H1 (cell line): Measurements from ENCODE around the gene MACROD2. TPM values are rescaled to one million over a fixed set of nuclear protein-coding genes. Genes with fewer than 3 reads are reported as not detected.

ENCODE experiments used
- CTCF ChIA-PET: fragments of 300-600 bp; sonication (Branson Sonifier 250); formaldehyde crosslinking; loops from one replicate; lab custom pipeline; 2021; ENCODE audit not compliant: partially characterized antibody; lab: Charles Lee
- POLR2A ChIA-PET: fragments of 300-600 bp; sonication (Branson Sonifier 250); formaldehyde crosslinking; loops from one replicate; lab custom pipeline; 2021; ENCODE audit warnings: inconsistent platforms; ENCODE audit not compliant: partially characterized antibody; lab: Charles Lee
- DNase-seq, 2 experiments: peaks; one replicate each; pipeline versions ENCODE4 v3.0.0 to v3.0.0-alpha.2; 2010 to 2022; ENCODE audit warnings: low spot score in 2 of 2, low read depth in 1 of 2, mixed read lengths in 1 of 2
- FAIRE-seq: peaks from 2 replicates; lab custom pipeline; 2011; peaks lifted over from hg19 to GRCh38; lab: Jason Lieb, UNC
- H2AFZ ChIP-seq: 2 replicates; pipeline ENCODE4 v1.8.1; 2012; ENCODE audit warnings: low read length, inconsistent platforms
- H2AK5ac ChIP-seq: 2 replicates; pipeline ENCODE4 v1.6.1; 2013; ENCODE audit warnings: low read depth, low read length
- H2BK120ac ChIP-seq: replicated peaks from 2 replicates; pipeline ENCODE3; 2013; ENCODE audit warnings: low read depth, low read length, inconsistent platforms
- H2BK12ac ChIP-seq: 2 replicates; pipeline ENCODE4 v1.6.1; 2013; ENCODE audit warnings: low read depth, low read length
- H2BK15ac ChIP-seq: 2 replicates; pipeline ENCODE4 v1.6.1; 2013; ENCODE audit warnings: low read length
- H2BK20ac ChIP-seq: 2 replicates; pipeline ENCODE4 v1.6.1; 2013; ENCODE audit warnings: low read length
- H2BK5ac ChIP-seq: 2 replicates; pipeline ENCODE4 v1.6.1; 2013; ENCODE audit warnings: low read depth, low read length
- H3K14ac ChIP-seq: 2 replicates; pipeline ENCODE4 v1.6.1; 2013; ENCODE audit warnings: inconsistent platforms; ENCODE audit not compliant: insufficient read length
- H3K18ac ChIP-seq: 2 replicates; pipeline ENCODE4 v1.6.1; 2013; ENCODE audit warnings: low read length; ENCODE audit errors: extremely low read depth
- H3K23ac ChIP-seq: 2 replicates; pipeline ENCODE4 v1.6.1; 2013; ENCODE audit warnings: inconsistent platforms; ENCODE audit not compliant: insufficient read length
- H3K23me2 ChIP-seq: 2 replicates; pipeline ENCODE4 v1.6.1; 2013; ENCODE audit warnings: low read depth, low read length
- H3K27ac ChIP-seq: 2 replicates; pipeline ENCODE4 v1.6.1; 2011; ENCODE audit warnings: low read depth, low read length, inconsistent platforms
- H3K27me3 ChIP-seq, 4 experiments: replicated peaks in 1 of 4; 1 replicate in 1 of 4; 2 replicates in 3 of 4; pipeline versions ENCODE4 v1.6.1 to v1.8.1; 2011 to 2013; ENCODE audit warnings: low read length in 3 of 4, mild to moderate bottlenecking in 3 of 4, inconsistent platforms in 2 of 4, mixed read lengths in 2 of 4, moderate library complexity in 1 of 4; ENCODE audit not compliant: control insufficient read depth in 3 of 4, insufficient read depth in 3 of 4; ENCODE audit errors: extremely low read depth in 1 of 4
- H3K36me3 ChIP-seq, 4 experiments: 2 replicates each; pipeline versions ENCODE4 v1.6.1 to v1.8.1; 2011 to 2013; ENCODE audit warnings: mild to moderate bottlenecking in 4 of 4, low read length in 3 of 4, moderate library complexity in 2 of 4, control low read depth in 1 of 4, inconsistent platforms in 1 of 4; ENCODE audit not compliant: insufficient read depth in 4 of 4, control insufficient read depth in 2 of 4
- H3K4ac ChIP-seq: replicated peaks from 2 replicates; pipeline ENCODE3; 2013; ENCODE audit warnings: low read length, low read depth, mixed read lengths, inconsistent platforms; ENCODE audit not compliant: insufficient read length
- H3K4me1 ChIP-seq, 4 experiments: replicated peaks in 1 of 4; 1 replicate in 1 of 4; 2 replicates in 3 of 4; pipeline versions ENCODE4 v1.6.1 to v1.8.1; 2011 to 2013; ENCODE audit warnings: low read length in 3 of 4, inconsistent platforms in 2 of 4, mixed read lengths in 1 of 4; ENCODE audit not compliant: insufficient read depth in 4 of 4, control insufficient read depth in 3 of 4
- H3K4me2 ChIP-seq, 2 experiments: 2 replicates each; pipeline versions ENCODE4 v1.6.1 to v1.8.1; 2011 to 2013; ENCODE audit warnings: low read depth in 2 of 2, low read length in 2 of 2, control low read depth in 1 of 2, inconsistent platforms in 1 of 2, mild to moderate bottlenecking in 1 of 2; ENCODE audit not compliant: insufficient read depth in 1 of 2
- H3K4me3 ChIP-seq, 4 experiments: fragments of 200-600, 300-600 bp in 1 of 4; sonication (generic), shearing (Covaris generic), sonication (Bioruptor Twin) in 1 of 4; 2 replicates each; pipeline versions ENCODE4 v1.5.1 to v1.8.1; 2011 to 2016; ENCODE audit warnings: low read length in 4 of 4, low read depth in 3 of 4, control low read depth in 2 of 4, inconsistent platforms in 2 of 4, mild to moderate bottlenecking in 2 of 4, mixed read lengths in 1 of 4, moderate library complexity in 1 of 4; ENCODE audit not compliant: insufficient read depth in 2 of 4; ENCODE audit errors: extremely low read depth in 1 of 4
- H3K56ac ChIP-seq: replicated peaks from 2 replicates; pipeline ENCODE3; 2013; ENCODE audit warnings: low read depth, mild to moderate bottlenecking, mixed read lengths, low read length, inconsistent platforms; ENCODE audit not compliant: insufficient read length
- H3K79me1 ChIP-seq: 2 replicates; pipeline ENCODE4 v1.6.1; 2013; ENCODE audit warnings: low read depth, low read length, control low read depth
- H3K79me2 ChIP-seq, 2 experiments: 2 replicates each; pipeline versions ENCODE4 v1.6.1 to v1.8.1; 2012 to 2013; ENCODE audit warnings: low read length in 2 of 2, mild to moderate bottlenecking in 2 of 2, inconsistent platforms in 1 of 2; ENCODE audit not compliant: insufficient read depth in 2 of 2, control insufficient read depth in 1 of 2
- H3K9ac ChIP-seq, 4 experiments: replicated peaks in 1 of 4; 1 replicate in 1 of 4; 2 replicates in 3 of 4; pipeline versions ENCODE4 v1.6.1 to v1.8.1; 2011 to 2013; ENCODE audit warnings: low read depth in 3 of 4, low read length in 3 of 4, control low read depth in 2 of 4, mild to moderate bottlenecking in 2 of 4, moderate library complexity in 2 of 4, inconsistent platforms in 1 of 4; ENCODE audit errors: extremely low read depth in 1 of 4
- H3K9me3 ChIP-seq, 2 experiments: 2 replicates each; pipeline versions ENCODE4 v1.6.1 to v1.8.1; 2012 to 2013; ENCODE audit warnings: mild to moderate bottlenecking in 2 of 2, moderate library complexity in 2 of 2, control low read depth in 1 of 2, inconsistent platforms in 1 of 2, low read depth in 1 of 2, low read length in 1 of 2, mixed read lengths in 1 of 2; ENCODE audit not compliant: insufficient read depth in 2 of 2
- H4K20me1 ChIP-seq, 2 experiments: replicated peaks in 1 of 2; 2 replicates each; pipeline versions ENCODE3 to v1.8.1; 2011 to 2013; ENCODE audit warnings: inconsistent platforms in 2 of 2, low read length in 2 of 2, mild to moderate bottlenecking in 1 of 2; ENCODE audit not compliant: insufficient read depth in 2 of 2, control insufficient read depth in 1 of 2
- H4K5ac ChIP-seq: 2 replicates; pipeline ENCODE4 v1.6.1; 2013; ENCODE audit warnings: low read length, low read depth, mixed read lengths, inconsistent platforms; ENCODE audit not compliant: insufficient read length
- H4K8ac ChIP-seq: 2 replicates; pipeline ENCODE4 v1.8.0; 2013; ENCODE audit warnings: mild to moderate bottlenecking, moderate library complexity, low read length, inconsistent platforms; ENCODE audit not compliant: insufficient read depth; ENCODE audit errors: extremely low read depth
- H4K91ac ChIP-seq: replicated peaks from 2 replicates; pipeline ENCODE3; 2013; ENCODE audit warnings: low read length, mixed read lengths, inconsistent platforms; ENCODE audit not compliant: insufficient read length
- CEBPB ChIP-seq: IDR thresholded peaks from 2 replicates; pipeline ENCODE4 v1.6.1; 2012; ENCODE audit warnings: low read depth, low read length
- E2F6 ChIP-seq: IDR thresholded peaks from 2 replicates; pipeline ENCODE4 v1.6.1; 2012; ENCODE audit warnings: inconsistent platforms
- EGR1 ChIP-seq: IDR thresholded peaks from 2 replicates; pipeline ENCODE4 v1.6.1; 2011; ENCODE audit warnings: low read depth, low read length, borderline replicate concordance
- FOSL1 ChIP-seq: IDR thresholded peaks from 2 replicates; pipeline ENCODE4 v1.6.1; 2011; ENCODE audit warnings: mild to moderate bottlenecking, low read depth, low read length, moderate library complexity; ENCODE audit not compliant: insufficient read depth
- KDM4A ChIP-seq: IDR thresholded peaks from one replicate; pipeline ENCODE4 v1.7.1; 2012; ENCODE audit warnings: low read depth, mild to moderate bottlenecking, moderate library complexity, low read length, inconsistent platforms; ENCODE audit not compliant: severe bottlenecking
- RAD21 ChIP-seq, 2 experiments: IDR thresholded peaks in 1 of 2; conservative IDR thresholded peaks in 1 of 2; 2 replicates each; pipeline ENCODE4 v1.6.1; 2011; ENCODE audit warnings: low read depth in 2 of 2, low read length in 2 of 2, improper control_type of control experiment in 1 of 2, inconsistent platforms in 1 of 2, mild to moderate bottlenecking in 1 of 2, moderate library complexity in 1 of 2
- RXRA ChIP-seq: IDR thresholded peaks from 2 replicates; pipeline ENCODE4 v1.6.1; 2011; ENCODE audit warnings: low read depth, mild to moderate bottlenecking, low read length, moderate library complexity; ENCODE audit not compliant: insufficient read depth
- SRF ChIP-seq: IDR thresholded peaks from 2 replicates; pipeline ENCODE4 v1.6.1; 2011; ENCODE audit warnings: mild to moderate bottlenecking, low read depth, low read length, moderate library complexity
- TEAD4 ChIP-seq: IDR thresholded peaks from 2 replicates; pipeline ENCODE4 v1.6.1; 2012; ENCODE audit warnings: low read depth, low read length, inconsistent platforms, mixed read lengths
- ZNF274 ChIP-seq: IDR thresholded peaks from 2 replicates; pipeline ENCODE4 v1.7.0; 2012; ENCODE audit warnings: low read length, borderline replicate concordance; ENCODE audit errors: extremely low read depth
- WGBS, 2 experiments: shearing (Covaris generic) in 1 of 2; methylation state at CpG; one replicate each; pipeline versions ENCODE4 v1.1.6 to v1.1.7; 2013 to 2015; ENCODE audit warnings: low lambda C conversion rate in 2 of 2, mixed read lengths in 2 of 2, inconsistent platforms in 1 of 2, low coverage in 1 of 2, missing lambda C conversion rate in 1 of 2; ENCODE audit not compliant: insufficient replicate concordance in 2 of 2, insufficient coverage in 1 of 2, insufficient read length in 1 of 2; ENCODE audit errors: extremely low coverage in 1 of 2, missing lambda C conversion rate in 1 of 2; 5-methylcytosine and 5-hydroxymethylcytosine counted together
- polyA plus RNA-seq, 7 experiments: library from polyadenylated mRNA; depleted of rRNA in 3 of 7; stranded (reverse) in 5 of 7; unstranded in 2 of 7; fragments of >200 nt in 5 of 7; fragments of 200-250 nt in 2 of 7; gene quantifications; 1 replicate in 5 of 7; 2 replicates in 1 of 7; 4 replicates in 1 of 7; pipeline versions ENCODE4 v1.2.1 to v1.2.3, GENCODE V29; 2011 to 2013; ENCODE audit warnings: missing spikeins in 2 of 7, mixed read lengths in 2 of 7
- total RNA-seq: library from RNA; stranded (reverse); fragmentation: NEBNext Ultra II Directional; extraction: Animal tissue kit (Norgen Biotek cat#: 25700); gene quantifications from 2 replicates; pipeline ENCODE4 v1.2.1, GENCODE V29; 2021
- TF ChIP-seq, protein P1 (sequence below), 3 experiments: IDR thresholded peaks; 1 replicate in 2 of 3; 2 replicates in 1 of 3; pipeline versions ENCODE4 v1.5.1 to v1.6.1; 2011; ENCODE audit warnings: low read length in 3 of 3, mild to moderate bottlenecking in 3 of 3, inconsistent platforms in 2 of 3, low read depth in 1 of 3, moderate library complexity in 1 of 3; ENCODE audit not compliant: insufficient read depth in 1 of 3; ENCODE audit errors: control extremely low read depth in 1 of 3

Gene MACROD2
- total and polyA plus RNA-seq, 2 of the 8 experiments (the other 6 are each of a cell fraction or from before 2014, with no cell fraction given): 0.70 to 3.9 TPM

- Histone ChIP-seq H2BK5ac (no peak overlapping the region), H3K14ac (no peak overlapping the region), H3K27ac (no peak overlapping the region), H3K27me3 (no peaks in the 10 kb centered on the region), H3K4me1 (no peaks in the 10 kb centered on the region), H3K56ac (no peak overlapping the region), H4K8ac (no peak overlapping the region), H3K4ac (no peak overlapping the region), H3K23ac (no peak overlapping the region), H3K9me3 (no peaks in the 10 kb centered on the region), H3K4me2 (no peak overlapping the region), H2BK20ac (no peak overlapping the region), H3K79me1 (no peaks in the 10 kb centered on the region), H4K5ac (no peak overlapping the region), H2BK15ac (no peak overlapping the region), H2AK5ac (no peak overlapping the region), H3K9ac (no peak overlapping the region), H2AFZ (no peak overlapping the region), H3K18ac (no peak overlapping the region), H4K20me1 (no peaks in the 10 kb centered on the region), H2BK12ac (no peak overlapping the region), H3K23me2 (no peaks in the 10 kb centered on the region), H4K91ac (no peak overlapping the region), H2BK120ac (no peak overlapping the region), H3K79me2 (no peaks in the 10 kb centered on the region), H3K4me3 (no peak overlapping the region), H3K36me3 (no peaks in the 10 kb centered on the region)
- WGBS, 2 experiments: 97% methylated on average over 3 of the region's 3 CpGs; no CpG with 5 or more reads in 1 of the 2 experiments
- ChIA-PET POLR2A (no interaction called here), CTCF (no interaction called here)
- DNase-seq (no peak), FAIRE-seq (no peak)
- no peak for TF ChIP-seq RAD21 (IDR thresholded peaks at IDR 0.05 in 1 of 2, conservative IDR thresholded peaks at IDR 0.05 in 1 of 2; ENCODE audit: low read depth in 2 of 2, low read length in 2 of 2)
- TF ChIP-seq RXRA: no peak
- TF ChIP-seq KDM4A: no peak
- TF ChIP-seq, protein P1, sequence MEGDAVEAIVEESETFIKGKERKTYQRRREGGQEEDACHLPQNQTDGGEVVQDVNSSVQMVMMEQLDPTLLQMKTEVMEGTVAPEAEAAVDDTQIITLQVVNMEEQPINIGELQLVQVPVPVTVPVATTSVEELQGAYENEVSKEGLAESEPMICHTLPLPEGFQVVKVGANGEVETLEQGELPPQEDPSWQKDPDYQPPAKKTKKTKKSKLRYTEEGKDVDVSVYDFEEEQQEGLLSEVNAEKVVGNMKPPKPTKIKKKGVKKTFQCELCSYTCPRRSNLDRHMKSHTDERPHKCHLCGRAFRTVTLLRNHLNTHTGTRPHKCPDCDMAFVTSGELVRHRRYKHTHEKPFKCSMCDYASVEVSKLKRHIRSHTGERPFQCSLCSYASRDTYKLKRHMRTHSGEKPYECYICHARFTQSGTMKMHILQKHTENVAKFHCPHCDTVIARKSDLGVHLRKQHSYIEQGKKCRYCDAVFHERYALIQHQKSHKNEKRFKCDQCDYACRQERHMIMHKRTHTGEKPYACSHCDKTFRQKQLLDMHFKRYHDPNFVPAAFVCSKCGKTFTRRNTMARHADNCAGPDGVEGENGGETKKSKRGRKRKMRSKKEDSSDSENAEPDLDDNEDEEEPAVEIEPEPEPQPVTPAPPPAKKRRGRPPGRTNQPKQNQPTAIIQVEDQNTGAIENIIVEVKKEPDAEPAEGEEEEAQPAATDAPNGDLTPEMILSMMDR (IDR thresholded peaks at IDR 0.05; ENCODE audit: control extremely low read depth in 1 of 3, insufficient read depth in 1 of 3, low read depth in 1 of 3, low read length in 3 of 3): no peak
- no peak for TF ChIP-seq CEBPB
- TF ChIP-seq EGR1: no peak
- TF ChIP-seq E2F6: no peak
- no peak for TF ChIP-seq SRF
- TF ChIP-seq TEAD4: no peak
- TF ChIP-seq FOSL1: no peak
- TF ChIP-seq ZNF274: no peak
These were observed 486.5 kb downstream of the MACROD2 start for GRCh38 chr20:14481863-14482262.
